ENCODE results near the gene GOLGA5.
A peak's percentile ranks its signal among the peaks of the same experiment; 100 is the strongest.
"Not testable (repeated sequence)": the region's sequence is repeated elsewhere in the genome, so short reads cannot be mapped to it uniquely, and the experiment has no call there.

Gene GOLGA5

DNA sequence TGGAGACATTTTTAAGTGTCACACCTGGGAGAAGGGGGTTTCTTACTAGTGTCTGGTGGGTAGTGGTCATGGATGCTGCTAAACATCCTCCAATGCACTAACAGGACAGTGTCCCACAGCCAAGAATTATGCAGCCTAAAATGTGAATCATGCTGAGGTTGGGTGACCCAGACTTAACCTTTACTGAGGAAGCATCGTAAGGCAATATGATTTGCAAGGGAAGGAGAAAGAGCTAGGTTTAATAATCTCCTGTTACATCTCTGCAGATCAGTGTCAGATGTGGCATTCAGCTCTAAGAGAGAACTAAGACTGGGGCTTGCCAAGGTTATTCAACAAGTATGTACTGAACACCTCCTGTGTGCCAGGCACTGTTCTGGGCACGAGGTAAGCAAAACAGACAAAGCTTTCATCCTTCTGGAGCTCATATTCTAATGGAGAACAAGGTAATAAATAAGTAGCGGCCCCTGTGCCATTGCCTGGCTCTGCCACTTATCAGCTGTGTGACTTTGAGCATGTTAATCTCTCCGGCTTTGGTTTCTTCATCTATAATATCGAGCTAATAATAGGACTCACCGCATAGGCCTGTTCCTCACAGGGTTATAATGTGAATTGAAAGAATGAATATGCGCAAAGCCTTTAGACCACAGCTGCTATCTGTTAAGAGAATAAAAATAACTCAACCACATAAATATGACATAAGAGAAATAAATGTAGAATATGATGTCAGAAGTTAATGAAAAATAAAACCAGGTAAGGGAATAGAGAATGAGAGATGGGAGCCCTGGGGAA is 13.5 kb upstream of the GOLGA5 start:
- DNase-seq = no peak

DNA sequence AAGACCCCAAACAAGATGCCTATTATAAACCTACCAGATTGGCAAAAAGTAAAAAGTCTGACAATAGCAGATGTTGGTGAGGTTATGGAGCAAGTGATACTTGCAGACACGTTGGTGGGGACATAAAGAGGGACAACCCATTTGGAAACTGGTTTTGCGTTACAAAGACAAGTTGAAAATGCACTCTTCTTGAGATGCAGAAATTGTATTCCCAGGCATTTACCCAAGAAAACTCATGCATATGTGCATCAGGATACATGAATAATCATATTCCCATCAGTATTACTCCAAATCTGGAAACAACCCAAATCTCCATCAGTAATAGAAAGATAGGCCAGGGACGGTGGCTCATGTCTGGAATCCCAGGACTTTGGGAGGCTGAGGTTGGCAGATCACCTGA is 12.8 kb upstream of the GOLGA5 start:
- DNase-seq = no peak

DNA sequence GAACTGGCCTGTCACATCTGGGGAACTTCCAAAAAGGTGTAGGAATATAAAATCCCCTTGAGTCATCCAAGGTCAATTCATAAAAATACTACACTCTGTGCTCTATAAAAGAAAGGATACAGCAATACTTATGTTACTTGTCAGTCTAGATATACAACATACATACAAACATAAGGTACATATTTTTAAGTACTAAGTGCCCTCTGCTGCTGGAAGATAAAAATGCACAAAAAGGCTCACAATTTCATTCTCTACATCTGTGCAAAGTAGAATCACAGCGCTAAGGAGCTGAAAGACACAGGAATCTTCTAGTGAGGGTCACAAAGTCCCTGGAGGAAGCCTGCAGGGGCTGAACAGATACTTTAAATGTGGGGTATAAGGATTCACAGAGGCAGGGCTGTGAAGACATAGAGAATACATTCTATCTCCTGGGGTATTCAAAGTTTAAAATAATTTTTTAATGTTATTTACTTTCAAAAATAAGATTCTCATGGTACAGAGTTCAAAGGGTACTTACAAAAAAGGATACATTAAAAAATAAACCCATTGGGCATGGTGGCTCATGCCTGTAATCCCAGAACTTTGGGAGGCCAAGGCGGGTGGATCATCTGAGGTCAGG is 10.2 kb upstream of the GOLGA5 start:
- peak in 1 of 2 donors; percentile 79 for DNase-seq

DNA sequence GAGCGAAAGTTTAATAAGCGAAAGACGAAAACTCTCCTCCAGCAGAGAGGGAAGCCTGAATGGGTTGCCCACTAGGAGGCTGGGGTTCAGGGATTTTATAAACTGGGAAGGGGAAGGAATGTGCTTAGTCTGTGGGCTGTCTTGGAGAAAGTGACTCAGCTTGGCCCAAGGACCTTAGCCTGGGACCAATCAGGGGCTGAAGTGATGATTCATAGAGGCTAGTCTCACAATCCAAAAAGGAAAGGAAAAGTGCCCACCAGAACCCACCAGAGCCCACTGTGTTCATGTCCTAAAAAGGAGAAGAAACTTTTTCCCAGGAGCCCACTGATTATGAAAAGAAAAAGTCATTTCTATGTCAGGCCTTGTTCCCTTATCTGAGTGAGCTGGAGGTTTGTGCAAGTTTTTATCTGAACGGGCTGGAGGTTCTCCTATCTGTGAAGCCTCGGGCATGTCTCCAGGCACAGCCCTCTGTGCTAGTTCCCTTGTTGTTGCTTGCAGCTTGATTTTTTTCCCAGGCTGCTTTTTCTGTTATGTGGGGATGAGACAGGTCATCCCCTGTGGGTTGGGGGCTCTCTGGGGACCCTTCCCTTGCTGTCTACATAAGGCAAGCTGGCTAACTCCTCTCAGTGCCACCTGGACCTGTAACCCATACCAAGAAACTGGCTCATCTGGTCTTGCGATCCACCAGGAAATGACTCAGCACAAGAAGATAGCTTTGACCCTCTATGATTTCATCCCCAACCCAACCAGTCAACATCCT is 8.3 kb upstream of the GOLGA5 start:
- DNase-seq = no peak

DNA sequence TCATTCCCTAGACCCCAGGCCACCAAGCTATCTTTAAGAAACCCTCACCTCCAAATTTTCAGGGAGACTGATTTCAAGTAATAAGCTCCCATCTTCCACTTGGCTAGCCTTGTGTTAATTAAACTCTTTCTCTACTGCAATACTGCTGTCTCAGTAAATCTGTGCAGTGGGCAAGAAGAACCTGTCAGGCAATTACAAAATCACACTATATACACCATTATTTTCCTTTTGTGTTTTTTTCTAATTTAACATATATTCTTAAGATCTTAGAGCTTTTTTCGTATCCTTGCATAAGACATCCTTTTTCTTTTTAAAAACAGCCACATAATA is 7.7 kb upstream of the GOLGA5 start:
- no peak for DNase-seq

DNA sequence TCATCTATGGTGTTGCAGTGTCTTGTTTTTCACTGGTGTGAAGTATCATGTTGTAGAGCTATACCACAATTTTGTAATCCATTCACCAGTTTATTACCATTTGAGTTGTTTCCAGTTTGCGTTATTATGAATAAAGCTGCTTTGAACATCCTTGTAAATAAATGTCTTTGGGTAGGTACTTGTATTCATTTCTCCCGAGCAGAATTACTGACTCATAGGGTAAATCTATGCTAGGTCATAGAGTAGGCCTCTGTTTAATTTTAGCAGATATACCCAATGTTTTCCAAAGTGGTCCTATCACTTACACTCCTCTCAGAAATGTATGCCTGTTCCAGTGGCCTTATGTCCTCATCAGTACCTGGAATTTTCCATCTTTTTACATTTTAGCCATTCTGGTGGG is 6.6 kb upstream of the GOLGA5 start:
- DNase-seq = no peak

DNA sequence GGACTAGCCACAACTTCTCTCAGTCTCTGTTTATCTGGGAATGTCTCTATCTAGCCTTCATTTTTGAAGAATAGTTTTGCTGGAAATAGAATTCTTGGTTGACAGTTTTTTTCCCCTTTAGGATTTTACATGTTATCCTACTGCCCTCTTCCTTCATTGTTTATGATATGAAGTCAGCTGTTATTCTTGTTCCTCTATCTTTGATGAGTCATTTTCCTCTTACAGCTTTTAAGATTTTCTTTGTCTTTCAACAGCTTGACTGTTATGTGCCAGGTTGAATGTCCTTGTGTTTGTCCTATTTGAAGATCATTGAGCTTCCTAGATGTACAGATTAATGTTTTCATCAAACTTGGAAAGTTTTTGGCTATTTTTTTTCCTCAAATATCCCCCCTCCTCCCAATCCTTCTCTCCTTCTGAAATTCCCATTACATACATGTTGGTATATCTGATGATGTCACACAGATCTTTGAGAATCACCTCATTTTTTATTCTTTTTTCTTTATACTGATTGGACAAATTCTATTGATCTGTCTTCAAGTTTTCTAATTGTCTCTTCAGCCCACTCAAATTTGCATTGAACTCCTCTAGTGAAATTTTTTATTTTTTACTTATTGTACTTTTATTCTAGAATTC is 4.5 kb upstream of the GOLGA5 start:
- DNase-seq = no peak

DNA sequence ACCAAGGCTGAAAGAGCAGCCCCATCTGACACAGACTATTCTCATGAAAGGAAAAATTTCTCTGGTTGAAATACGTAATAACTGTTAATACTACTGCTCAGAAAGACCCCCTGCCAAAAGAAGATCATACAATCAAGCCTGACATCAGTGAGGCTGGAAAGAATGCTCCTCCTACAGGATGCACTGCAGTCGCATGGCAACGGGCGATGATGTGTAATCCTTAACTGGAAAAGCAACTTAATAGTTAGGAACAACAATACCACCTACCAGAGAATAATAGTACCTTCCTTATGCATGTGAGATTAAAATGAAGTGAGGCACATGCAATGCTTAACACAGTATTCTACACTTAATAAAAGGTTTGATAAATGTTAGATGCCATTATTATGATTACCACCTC is 1.2 kb upstream of the GOLGA5 start:
- no peak for DNase-seq

DNA sequence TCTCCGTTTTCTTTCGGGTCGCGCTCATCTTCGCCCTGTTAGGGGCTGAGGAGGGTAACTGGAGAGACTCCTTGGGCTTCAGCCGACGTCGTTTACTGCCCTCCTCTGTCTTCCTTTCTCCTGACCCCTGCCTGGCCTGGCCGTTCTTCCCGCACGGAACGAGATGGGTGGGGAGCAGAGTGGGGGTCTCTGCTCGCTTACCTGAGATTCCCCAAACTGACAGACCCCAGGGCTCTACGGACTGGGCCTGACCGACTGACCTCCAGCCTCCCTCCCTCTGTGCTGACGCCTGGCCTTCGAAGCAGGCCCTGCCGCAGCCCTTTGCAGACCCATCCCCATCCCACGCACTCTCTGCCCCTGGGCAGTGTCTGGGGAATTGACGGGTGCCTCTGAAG is 439 bp downstream of the GOLGA5 start:
- no peak for DNase-seq

DNA sequence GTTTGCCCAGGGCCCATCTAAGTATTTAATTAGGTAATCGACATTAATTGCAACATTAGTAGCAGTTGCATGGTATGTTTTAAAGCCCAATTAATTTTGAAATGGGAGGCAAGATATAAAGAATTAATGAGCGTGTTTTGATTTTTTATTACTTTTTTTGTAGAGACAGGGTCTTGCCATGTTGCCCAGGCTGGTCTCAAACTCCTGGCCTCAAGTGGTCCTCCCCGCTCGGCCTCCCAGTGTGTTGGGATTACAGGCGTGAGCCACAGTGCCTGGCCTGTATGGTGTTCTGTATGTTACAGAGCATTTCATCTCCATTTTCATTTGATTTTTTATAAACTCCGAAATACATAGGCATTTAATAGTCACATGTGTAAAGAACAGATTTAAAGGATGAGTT is 856 bp downstream of the GOLGA5 start:
- no peak for DNase-seq

DNA sequence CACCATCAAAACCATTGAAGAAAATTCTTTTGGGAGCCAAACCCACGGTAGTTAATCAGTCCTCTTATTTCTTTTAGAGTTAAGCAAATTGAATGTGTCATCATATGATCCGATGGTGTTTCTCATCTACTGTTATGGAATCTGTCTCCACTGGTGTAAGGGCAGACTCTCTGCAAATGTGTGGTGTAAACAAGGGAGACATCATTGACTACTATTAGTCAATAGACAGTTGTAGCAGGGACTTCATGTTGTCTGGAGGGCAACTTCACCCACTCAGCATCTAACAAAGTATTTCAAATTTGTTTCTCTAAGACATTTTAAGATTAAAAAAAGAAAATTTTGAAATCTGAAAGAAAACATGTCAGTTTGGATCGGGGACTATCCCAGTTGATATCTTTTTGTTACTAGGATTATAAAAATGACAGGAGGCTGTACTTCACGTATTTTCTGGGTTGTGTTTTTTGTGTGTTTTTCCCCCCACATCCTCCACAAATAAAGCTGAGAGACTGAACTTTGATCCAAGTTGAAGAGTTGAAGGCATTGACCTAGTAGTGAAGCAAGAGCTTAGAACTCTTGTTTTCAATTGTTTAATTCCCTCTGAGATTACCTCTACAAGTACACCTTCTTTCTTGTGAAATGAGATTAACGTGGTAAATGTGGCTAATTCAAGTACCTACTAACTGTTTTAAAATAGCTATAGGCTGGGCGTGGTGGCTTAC is 4.0 kb downstream of the GOLGA5 start:
- no peak for DNase-seq

DNA sequence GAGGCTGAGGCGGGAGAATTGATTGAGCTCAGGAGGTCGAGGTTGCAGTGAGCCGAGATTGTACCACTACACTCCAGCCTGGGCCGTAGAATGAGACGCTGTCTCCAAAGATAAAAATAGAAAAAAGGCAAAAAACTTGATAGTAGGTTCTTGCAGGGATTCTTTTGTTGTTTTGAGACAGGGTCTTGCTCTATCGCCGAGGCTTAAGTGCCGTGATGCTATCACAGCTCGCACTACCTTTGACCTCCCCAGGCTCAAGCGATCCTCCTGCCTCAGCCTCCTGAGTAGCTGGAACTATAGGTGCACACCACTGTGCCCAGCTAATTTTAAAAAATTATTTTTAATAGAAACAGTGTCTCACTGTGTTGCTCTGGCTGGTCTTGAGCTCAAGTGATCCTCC is 4.7 kb downstream of the GOLGA5 start:
- DNase-seq = no peak

DNA sequence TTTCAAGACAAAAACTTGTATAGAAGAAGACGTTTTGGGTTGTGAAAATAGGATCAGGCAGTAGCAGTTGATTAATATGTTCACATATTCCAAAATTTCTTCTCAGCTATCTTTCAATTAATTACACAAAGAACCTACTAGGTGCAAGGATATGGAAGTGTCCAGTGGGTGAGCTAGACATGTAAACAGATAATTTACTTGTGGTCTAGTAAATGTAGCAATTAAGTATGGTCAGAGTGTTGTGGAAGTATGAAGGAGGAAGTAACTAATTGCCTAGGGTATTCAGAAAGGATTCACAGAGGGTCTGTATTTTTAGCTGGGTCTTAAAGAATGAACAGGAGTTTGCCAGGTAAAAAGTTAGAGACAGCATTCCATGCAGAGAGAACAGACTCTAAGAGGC is 5.9 kb downstream of the GOLGA5 start:
- DNase-seq = no peak

DNA sequence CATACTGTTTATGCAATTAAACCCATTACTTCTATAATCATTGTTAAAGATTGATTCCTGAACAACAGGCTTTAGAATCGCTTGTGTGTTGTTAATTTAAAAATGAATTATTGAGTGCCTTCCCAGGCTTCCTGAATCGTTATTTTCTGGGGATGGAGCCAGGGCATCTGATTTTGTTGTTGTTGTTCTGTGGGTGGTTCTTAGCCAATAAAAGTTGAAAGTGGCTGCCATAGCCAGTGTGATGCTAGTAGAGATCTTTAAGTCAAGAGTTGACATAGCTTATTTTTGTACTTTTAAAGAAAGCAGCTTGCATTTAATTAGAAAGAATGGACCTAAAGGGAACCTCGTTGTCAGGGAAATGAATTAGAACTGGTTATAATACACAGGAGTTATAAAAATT is 6.4 kb downstream of the GOLGA5 start:
- peak in 1 of 2 donors; percentile 54 for DNase-seq

DNA sequence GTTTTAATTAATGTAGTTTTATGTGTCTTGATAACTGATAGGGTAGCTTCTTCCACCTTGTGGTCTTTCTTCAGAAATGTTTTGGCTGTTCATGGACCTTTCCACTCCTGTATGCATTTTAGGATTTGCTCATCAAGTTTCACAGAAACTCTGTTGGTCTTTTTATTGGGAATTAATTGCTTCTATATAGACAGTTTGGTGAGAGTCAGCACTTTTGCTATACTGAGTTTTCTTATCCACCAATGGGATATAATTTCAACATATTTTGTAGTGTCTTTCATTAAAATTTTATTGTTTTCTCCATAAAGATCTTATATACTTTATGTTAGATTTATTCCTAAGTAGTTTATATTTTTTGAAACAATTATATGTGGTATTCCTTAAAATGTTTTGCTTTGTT is 7.8 kb downstream of the GOLGA5 start:
- DNase-seq = no peak

DNA sequence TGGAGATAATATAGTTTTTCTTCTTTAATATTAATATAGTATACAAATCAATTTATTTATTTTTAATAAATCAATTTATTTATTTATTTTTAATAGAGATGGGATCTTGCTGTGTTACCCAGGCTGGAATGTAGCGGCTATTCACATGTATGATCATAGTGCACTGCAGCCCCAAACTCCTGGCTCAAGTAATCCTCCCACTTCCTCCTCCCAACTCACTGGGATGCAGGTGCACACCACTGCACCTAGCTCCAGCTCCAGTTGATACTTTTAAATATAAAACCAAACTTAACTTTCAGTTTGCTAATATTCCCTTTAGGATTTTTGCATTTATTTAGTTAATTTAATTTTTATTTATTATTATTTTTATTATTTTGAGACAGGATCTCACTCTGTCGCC is 8.6 kb downstream of the GOLGA5 start:
- no peak for DNase-seq

DNA sequence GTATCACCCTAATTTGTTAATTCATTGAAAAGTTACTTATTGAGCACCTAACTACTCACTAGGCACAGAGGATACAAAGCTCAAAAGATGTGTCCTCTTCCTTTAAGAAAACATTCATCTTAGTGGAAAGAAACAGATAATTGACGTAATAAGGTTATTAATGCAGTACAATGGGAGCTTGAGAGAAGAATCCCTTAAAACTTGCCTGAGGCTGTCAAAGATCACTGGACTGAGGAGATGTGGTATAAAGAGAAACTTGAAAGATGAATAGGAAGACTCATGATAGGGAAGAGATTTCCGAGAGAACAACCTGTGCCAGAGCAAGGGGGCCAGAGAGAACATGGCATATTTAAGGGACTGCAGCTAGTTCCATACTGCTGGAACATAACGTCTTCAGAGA is 19.1 kb downstream of the GOLGA5 start:
- DNase-seq = no peak

DNA sequence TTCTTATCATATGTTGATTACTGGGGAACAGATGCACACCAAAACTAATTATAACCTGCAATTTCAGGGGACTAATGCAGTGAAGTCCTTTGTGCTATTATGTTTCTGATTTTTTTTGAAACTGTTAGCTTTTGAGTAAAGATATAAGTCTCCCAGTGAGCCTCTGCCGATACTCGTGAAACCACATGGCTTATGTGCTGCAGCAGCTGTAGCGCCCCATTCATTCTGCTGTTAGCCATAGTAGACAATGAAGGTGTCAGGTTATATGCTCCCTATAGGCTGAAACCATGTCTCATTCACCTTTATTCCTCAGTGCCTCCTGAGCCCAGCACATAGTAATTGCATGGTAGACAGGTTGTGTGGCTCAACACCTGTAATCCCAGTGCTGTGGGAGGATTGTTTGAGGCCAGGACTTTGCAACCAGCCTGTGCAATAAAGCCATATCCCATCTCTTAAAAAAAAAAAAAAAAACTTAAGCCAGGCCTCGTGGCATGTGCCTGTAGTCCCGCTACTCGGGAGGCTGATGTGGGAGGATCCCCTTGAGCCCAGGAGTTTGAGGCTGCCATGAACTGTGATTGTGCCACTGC is 25.0 kb downstream of the GOLGA5 start:
- DNase-seq = no peak

DNA sequence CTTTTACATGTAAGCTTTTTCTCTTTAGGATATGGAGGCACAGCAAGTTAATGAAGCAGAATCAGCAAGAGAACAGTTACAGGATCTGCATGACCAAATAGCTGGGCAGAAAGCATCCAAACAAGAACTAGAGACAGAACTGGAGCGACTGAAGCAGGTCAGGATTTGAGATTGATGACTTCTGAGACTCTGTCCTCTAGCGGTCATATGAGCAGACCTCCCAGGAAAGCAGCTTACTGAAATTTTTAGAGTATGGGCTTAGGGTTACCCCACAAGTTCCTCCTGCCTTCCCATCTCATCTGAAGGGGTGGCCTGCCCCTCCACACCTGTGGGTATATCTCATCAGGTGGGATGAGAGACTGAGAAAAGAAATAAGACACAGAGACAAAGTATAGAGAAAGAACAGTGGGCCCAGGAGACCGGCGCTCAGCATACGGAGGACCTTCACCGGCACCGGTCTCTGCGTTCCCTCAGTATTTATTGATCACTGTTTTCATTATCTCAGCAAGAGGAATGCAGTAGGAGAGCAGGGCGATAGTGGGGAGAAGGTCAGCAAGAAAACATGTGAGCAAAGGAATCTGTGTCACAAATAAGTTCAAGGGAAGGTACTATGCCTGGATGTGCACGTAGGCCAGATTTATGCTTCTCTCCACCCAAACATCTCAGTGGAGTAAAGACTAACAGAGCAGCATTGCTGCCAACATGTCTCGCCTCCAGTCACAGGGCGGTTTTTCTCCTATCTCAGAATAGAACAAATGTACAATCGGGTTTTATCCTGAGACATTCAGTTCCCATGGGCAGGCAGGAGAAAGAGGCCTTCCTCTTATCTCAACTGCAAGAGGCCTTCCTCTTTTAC is 25.8 kb downstream of the GOLGA5 start:
- DNase-seq = not testable (repeated sequence)

DNA sequence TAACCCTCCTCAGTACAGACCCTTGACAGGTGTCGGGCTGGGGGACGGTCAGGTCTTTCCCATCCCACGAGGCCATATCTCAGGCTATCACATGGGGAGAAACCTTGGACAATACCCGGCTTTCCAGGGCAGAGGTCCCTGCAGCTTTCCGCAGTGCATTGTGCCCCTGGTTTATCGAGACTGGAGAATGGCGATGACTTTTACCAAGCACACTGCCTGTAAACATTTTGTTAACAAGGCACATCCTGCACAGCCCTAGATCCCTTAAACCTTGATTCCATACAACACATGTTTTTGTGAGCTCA is 26.4 kb downstream of the GOLGA5 start:
- DNase-seq = not testable (repeated sequence)

DNA sequence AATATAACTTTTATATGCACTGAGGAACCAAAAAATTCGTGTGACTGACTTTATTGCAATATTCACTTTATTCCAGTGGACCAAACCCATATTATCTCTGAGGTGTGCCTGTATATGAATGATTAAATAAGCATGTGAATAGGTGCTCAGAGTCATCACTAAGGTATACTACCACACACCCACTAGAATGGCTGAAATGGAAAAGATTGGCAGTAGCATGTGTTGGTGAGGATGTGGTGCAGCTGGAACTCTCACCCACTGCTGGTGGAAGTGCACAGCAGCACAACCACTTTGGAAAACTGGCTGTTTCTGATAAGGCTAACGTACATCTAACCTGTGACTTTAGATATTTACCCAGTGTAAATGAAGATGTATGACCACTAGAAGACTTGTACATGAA is 36.8 kb downstream of the GOLGA5 start:
- DNase-seq = no peak

Data from hippocampal formation (tissue), 2 donors.